ENCODE measurements around the gene TMEM63C. TPM values are rescaled to one million over a fixed set of nuclear protein-coding genes. Genes with fewer than 3 reads are reported as not detected.

The TMEM63C gene
- polyA plus RNA-seq, 1 donor (not counting 4 experiments of a cell fraction or from before 2014, with no cell fraction given): 0.66 TPM

- dilution Hi-C loops (cut with MboI; ENCODE audit: extremely low pct_ligation_motif_present, low sequenced_read_pairs): no loop called here
Observed at GRCh38 chr14:77214216-77214615, 32.6 kb downstream of the TMEM63C start.

DNA sequence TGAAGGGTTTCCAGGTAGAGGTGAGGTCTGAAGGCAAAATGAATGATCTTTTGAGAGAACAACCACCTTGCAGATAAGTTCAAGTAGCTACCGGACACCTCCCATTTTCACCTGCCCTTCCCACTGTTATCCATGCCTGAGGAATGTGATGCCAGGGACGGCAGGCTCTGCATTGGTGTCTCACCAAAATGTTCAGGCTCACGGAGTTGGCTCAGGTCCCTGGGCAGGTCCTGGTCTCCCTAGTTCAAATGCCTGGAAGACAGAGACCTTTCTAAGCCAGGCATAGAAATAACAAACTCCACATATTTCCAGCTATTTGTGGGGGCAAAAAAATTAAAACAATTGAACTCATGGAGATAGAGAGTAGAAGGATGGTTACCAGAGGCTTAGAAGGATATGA, 36.0 kb downstream of the TMEM63C start:
- no peak overlapping the region for H2AFZ ChIP-seq (ENCODE audit: control insufficient read depth, low read length)
- H3K79me2 ChIP-seq (ENCODE audit: control insufficient read depth, insufficient read depth, low read length): no peaks in the 10 kb centered on the region
- dilution Hi-C loops (cut with MboI; ENCODE audit: extremely low pct_ligation_motif_present, low sequenced_read_pairs): no loop called here
- DNase-seq (ENCODE audit: low read depth, low spot score) (no peak), FAIRE-seq (no peak)
- H3K9ac ChIP-seq (ENCODE audit: control insufficient read depth, extremely low read depth, insufficient read depth, low read length): no peak overlapping the region
- H3K4me3 ChIP-seq (ENCODE audit: control insufficient read depth in 2 of 3, extremely low read depth in 1 of 3, insufficient read depth in 2 of 3, low read depth in 1 of 3, low read length in 3 of 3): no peak overlapping the region
- no peaks in the 10 kb centered on the region for H3K9me1 ChIP-seq (ENCODE audit: control insufficient read depth, extremely low read depth, insufficient read depth, low read length)
- H3K4me1 ChIP-seq (ENCODE audit: control insufficient read depth, extremely low read depth, insufficient read depth, low read length): no peaks in the 10 kb centered on the region
- no peak overlapping the region for H3K27ac ChIP-seq (ENCODE audit: control insufficient read depth, insufficient read depth, low read length)
- no peak overlapping the region for H3K4me2 ChIP-seq (ENCODE audit: control insufficient read depth, extremely low read depth, insufficient read depth, low read depth, low read length)
- H3K9me3 ChIP-seq (ENCODE audit: control insufficient read depth, low read depth, low read length): no peaks in the 10 kb centered on the region
- peaks cover 3% of the 10 kb centered on the region for H3K27me3 ChIP-seq (ENCODE audit: control insufficient read depth, extremely low read depth, insufficient read depth, low read length)
- TF ChIP-seq, protein P1, sequence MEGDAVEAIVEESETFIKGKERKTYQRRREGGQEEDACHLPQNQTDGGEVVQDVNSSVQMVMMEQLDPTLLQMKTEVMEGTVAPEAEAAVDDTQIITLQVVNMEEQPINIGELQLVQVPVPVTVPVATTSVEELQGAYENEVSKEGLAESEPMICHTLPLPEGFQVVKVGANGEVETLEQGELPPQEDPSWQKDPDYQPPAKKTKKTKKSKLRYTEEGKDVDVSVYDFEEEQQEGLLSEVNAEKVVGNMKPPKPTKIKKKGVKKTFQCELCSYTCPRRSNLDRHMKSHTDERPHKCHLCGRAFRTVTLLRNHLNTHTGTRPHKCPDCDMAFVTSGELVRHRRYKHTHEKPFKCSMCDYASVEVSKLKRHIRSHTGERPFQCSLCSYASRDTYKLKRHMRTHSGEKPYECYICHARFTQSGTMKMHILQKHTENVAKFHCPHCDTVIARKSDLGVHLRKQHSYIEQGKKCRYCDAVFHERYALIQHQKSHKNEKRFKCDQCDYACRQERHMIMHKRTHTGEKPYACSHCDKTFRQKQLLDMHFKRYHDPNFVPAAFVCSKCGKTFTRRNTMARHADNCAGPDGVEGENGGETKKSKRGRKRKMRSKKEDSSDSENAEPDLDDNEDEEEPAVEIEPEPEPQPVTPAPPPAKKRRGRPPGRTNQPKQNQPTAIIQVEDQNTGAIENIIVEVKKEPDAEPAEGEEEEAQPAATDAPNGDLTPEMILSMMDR (optimal IDR thresholded peaks at IDR 0.05 in 1 of 3, IDR thresholded peaks at IDR 0.05 in 1 of 3, conservative IDR thresholded peaks at IDR 0.05 in 1 of 3; ENCODE audit: extremely low read depth in 1 of 3, insufficient read depth in 2 of 3, low read length in 3 of 3): no peak
- TF ChIP-seq EZH2 (IDR thresholded peaks at IDR 0.05; ENCODE audit: low read length): no peak
- H4K20me1 ChIP-seq (ENCODE audit: control insufficient read depth, extremely low read depth, insufficient read depth, low read length): no peaks in the 10 kb centered on the region
- no peaks in the 10 kb centered on the region for H3K36me3 ChIP-seq (ENCODE audit: control insufficient read depth in 2 of 2, extremely low read depth in 1 of 2, insufficient read depth in 2 of 2, low read length in 2 of 2)

More at GRCh38 chr14:77214216-77214615, 32.6 kb downstream of the TMEM63C start:
- Histone ChIP-seq H3K4me3 (ENCODE audit: control insufficient read depth in 2 of 3, extremely low read depth in 1 of 3, insufficient read depth in 2 of 3, low read depth in 1 of 3, low read length in 3 of 3) (no peak overlapping the region), H3K27ac (ENCODE audit: control insufficient read depth, insufficient read depth, low read length) (no peak overlapping the region), H3K9ac (ENCODE audit: control insufficient read depth, extremely low read depth, insufficient read depth, low read length) (no peak overlapping the region), H3K4me2 (ENCODE audit: control insufficient read depth, extremely low read depth, insufficient read depth, low read depth, low read length) (no peak overlapping the region), H2AFZ (ENCODE audit: control insufficient read depth, low read length) (no peak overlapping the region), H3K79me2 (ENCODE audit: control insufficient read depth, insufficient read depth, low read length) (no peaks in the 10 kb centered on the region), H3K4me1 (ENCODE audit: control insufficient read depth, extremely low read depth, insufficient read depth, low read length) (no peaks in the 10 kb centered on the region), H4K20me1 (ENCODE audit: control insufficient read depth, extremely low read depth, insufficient read depth, low read length) (no peaks in the 10 kb centered on the region), H3K36me3 (ENCODE audit: control insufficient read depth in 2 of 2, extremely low read depth in 1 of 2, insufficient read depth in 2 of 2, low read length in 2 of 2) (no peaks in the 10 kb centered on the region), H3K27me3 (ENCODE audit: control insufficient read depth, extremely low read depth, insufficient read depth, low read length) (no peaks in the 10 kb centered on the region), H3K9me1 (ENCODE audit: control insufficient read depth, extremely low read depth, insufficient read depth, low read length) (no peaks in the 10 kb centered on the region), H3K9me3 (ENCODE audit: control insufficient read depth, low read depth, low read length) (no peaks in the 10 kb centered on the region)
- TF ChIP-seq, protein P1 (optimal IDR thresholded peaks at IDR 0.05 in 1 of 3, IDR thresholded peaks at IDR 0.05 in 1 of 3, conservative IDR thresholded peaks at IDR 0.05 in 1 of 3; ENCODE audit: extremely low read depth in 1 of 3, insufficient read depth in 2 of 3, low read length in 3 of 3): no peak
- TF ChIP-seq EZH2 (IDR thresholded peaks at IDR 0.05; ENCODE audit: low read length): no peak
- FAIRE-seq: no peak
- no peak for DNase-seq (ENCODE audit: low read depth, low spot score)
